IMR-90 (cell line): ENCODE results near the gene MYO1D. TPM values are rescaled to one million over a fixed set of nuclear protein-coding genes. Genes with fewer than 3 reads are reported as not detected.

Source experiments
- ATAC-seq: fragments of 200-7000 bp; cut with Tn5 transposase; 2 replicates; pipeline ENCODE4 v1.9.1; 2020; ENCODE audit warnings: low read depth, mild to moderate bottlenecking, moderate library complexity
- BruUV-seq: library from RNA; stranded (reverse); fragments of 400-500 nt; replicated peaks from 2 replicates; lab custom pipeline; 2021; lab: Mats Ljungman, UMichigan
- CTCF ChIA-PET: fragments of 300-600 bp; formaldehyde crosslinking; extraction: SDS; loops from one replicate; lab custom pipeline; 2021; ENCODE audit warnings: antibody characterized with exemption; lab: Yijun Ruan, JAX
- POLR2A ChIA-PET: fragments of 300-600 bp; sonication (Branson Sonifier 250); formaldehyde crosslinking; loops from one replicate; lab custom pipeline; 2022; ENCODE audit warnings: antibody characterized with exemption; ENCODE audit not compliant: unreplicated experiment; lab: Charles Lee
- DNase-seq: peaks from one replicate; pipeline ENCODE4 v3.0.0; 2013
- H2AFZ ChIP-seq: replicated peaks from 2 replicates; pipeline ENCODE3; 2013; ENCODE audit warnings: low read length, mild to moderate bottlenecking; ENCODE audit not compliant: poor library complexity
- H2AK5ac ChIP-seq: 2 replicates; pipeline ENCODE4 v1.6.1; 2013; ENCODE audit warnings: low read depth, low read length, inconsistent platforms
- H2AK9ac ChIP-seq: replicated peaks from 2 replicates; pipeline ENCODE3; 2013; ENCODE audit warnings: mild to moderate bottlenecking, low read depth, low read length, moderate library complexity; ENCODE audit not compliant: poor library complexity
- H2BK120ac ChIP-seq: 2 replicates; pipeline ENCODE4 v1.6.1; 2013; ENCODE audit warnings: low read depth, low read length, inconsistent platforms
- H2BK15ac ChIP-seq: 3 replicates; pipeline ENCODE4 v1.6.1; 2013; ENCODE audit warnings: low read depth, low read length, inconsistent platforms
- H2BK20ac ChIP-seq: 2 replicates; pipeline ENCODE4 v1.6.1; 2013; ENCODE audit warnings: low read depth, mild to moderate bottlenecking, inconsistent platforms, low read length, moderate library complexity
- H2BK5ac ChIP-seq: 2 replicates; pipeline ENCODE4 v1.6.1; 2013; ENCODE audit warnings: mild to moderate bottlenecking, low read depth, low read length, inconsistent platforms; ENCODE audit not compliant: poor library complexity, severe bottlenecking
- H3K14ac ChIP-seq: replicated peaks from 2 replicates; pipeline ENCODE4 v1.6.1; 2013; ENCODE audit warnings: low read depth, low read length, inconsistent platforms
- H3K18ac ChIP-seq: 2 replicates; pipeline ENCODE4 v1.6.1; 2013; ENCODE audit warnings: low read depth, low read length, control low read depth
- H3K23ac ChIP-seq: 2 replicates; pipeline ENCODE4 v1.6.1; 2013; ENCODE audit warnings: low read depth, low read length, inconsistent platforms
- H3K27ac ChIP-seq: 2 replicates; pipeline ENCODE4 v1.5.1; 2013; ENCODE audit warnings: mild to moderate bottlenecking, control low read depth, low read length; ENCODE audit not compliant: insufficient read depth
- H3K27me3 ChIP-seq: 2 replicates; pipeline ENCODE4 v1.6.1; 2013; ENCODE audit warnings: low read length; ENCODE audit not compliant: control insufficient read depth, insufficient read depth
- H3K36me3 ChIP-seq: 2 replicates; pipeline ENCODE4 v1.6.1; 2013; ENCODE audit warnings: low read length, mixed read lengths; ENCODE audit not compliant: control insufficient read depth, insufficient read depth
- H3K4ac ChIP-seq: 2 replicates; pipeline ENCODE4 v1.6.1; 2013; ENCODE audit warnings: low read depth, low read length, inconsistent platforms
- H3K4me1 ChIP-seq: 2 replicates; pipeline ENCODE4 v1.6.1; 2013; ENCODE audit warnings: low read length, mixed read lengths; ENCODE audit not compliant: control insufficient read depth, insufficient read depth
- H3K4me2 ChIP-seq: 2 replicates; pipeline ENCODE4 v1.6.1; 2013; ENCODE audit warnings: low read depth, mild to moderate bottlenecking, control low read depth, low read length, moderate library complexity
- H3K4me3 ChIP-seq: 2 replicates; pipeline ENCODE4 v1.5.1; 2013; ENCODE audit warnings: low read depth, mild to moderate bottlenecking, control low read depth, low read length, moderate library complexity; ENCODE audit not compliant: insufficient read depth
- H3K56ac ChIP-seq: 2 replicates; pipeline ENCODE4 v1.6.1; 2013; ENCODE audit warnings: low read length, inconsistent platforms; ENCODE audit not compliant: insufficient read depth; ENCODE audit errors: extremely low read depth
- H3K79me1 ChIP-seq, 2 experiments: 2 replicates each; pipeline ENCODE4 v1.6.1; 2013; ENCODE audit warnings: low read length in 2 of 2, inconsistent platforms in 1 of 2, low read depth in 1 of 2
- H3K9ac ChIP-seq: 2 replicates; pipeline ENCODE4 v1.6.1; 2013; ENCODE audit warnings: low read depth, low read length, control low read depth
- H3K9me1 ChIP-seq: 2 replicates; pipeline ENCODE4 v1.6.1; 2013; ENCODE audit warnings: low read length, inconsistent platforms; ENCODE audit not compliant: insufficient read depth
- H3K9me3 ChIP-seq: 2 replicates; pipeline ENCODE4 v1.6.1; 2013; ENCODE audit warnings: low read length; ENCODE audit not compliant: control insufficient read depth, insufficient read depth
- H4K20me1 ChIP-seq: 2 replicates; pipeline ENCODE4 v1.6.1; 2013; ENCODE audit warnings: low read length, inconsistent platforms; ENCODE audit not compliant: insufficient read depth
- H4K5ac ChIP-seq: 2 replicates; pipeline ENCODE4 v1.6.1; 2013; ENCODE audit warnings: mild to moderate bottlenecking, low read depth, low read length, control low read depth
- H4K8ac ChIP-seq, 2 experiments: 2 replicates each; pipeline ENCODE4 v1.6.1; 2013; ENCODE audit warnings: low read depth in 2 of 2, low read length in 2 of 2, control low read depth in 1 of 2, inconsistent platforms in 1 of 2
- H4K91ac ChIP-seq: 2 replicates; pipeline ENCODE4 v1.6.1; 2013; ENCODE audit warnings: low read depth, low read length, inconsistent platforms; ENCODE audit not compliant: insufficient read depth
- MAFK ChIP-seq: IDR thresholded peaks from 2 replicates; pipeline ENCODE4 v1.6.1; 2012; ENCODE audit warnings: low read depth, low read length, improper control_type of control experiment
- POLR2A ChIP-seq: IDR thresholded peaks from 2 replicates; pipeline ENCODE4 v1.6.1; 2012; ENCODE audit warnings: mild to moderate bottlenecking, low read depth, low read length
- WGBS, 2 experiments: methylation state at CpG; one replicate each; pipeline versions ENCODE4 v1.1.5 to v1.1.7; 2013; ENCODE audit warnings: missing lambda C conversion rate in 2 of 2; ENCODE audit not compliant: insufficient read length in 1 of 2; ENCODE audit errors: extremely low coverage in 2 of 2; 5-methylcytosine and 5-hydroxymethylcytosine counted together
- dilution Hi-C: fragments of 300-500 bp; cut with HindIII; formaldehyde crosslinking; loops from one replicate; pipeline ENCODE4 v1.14.3; 2018; ENCODE audit warnings: low sequenced_read_pairs; ENCODE audit not compliant: unreplicated experiment
- in situ Hi-C: fragments of 300-500 bp; cut with MboI; formaldehyde crosslinking; loops from 3 replicates; pipeline ENCODE4 v1.14.3; 2019; ENCODE audit warnings: low sequenced_read_pairs, inconsistent platforms, mixed read lengths
- intact Hi-C: fragments of 100-400 bp; cut with micrococcal nuclease; formaldehyde crosslinking; loops from 2 replicates; pipeline ENCODE4 v1.10.0; 2022
- polyA plus RNA-seq, 3 experiments: library from polyadenylated mRNA; depleted of rRNA; stranded (reverse); fragments of >200 nt; gene quantifications; 2 replicates each; pipeline ENCODE4 v1.2.3, GENCODE V29; 2012; ENCODE audit warnings: low replicate concordance in 1 of 3
- total RNA-seq: library from RNA; depleted of rRNA; stranded (reverse); fragments of >200 nt; gene quantifications from 2 replicates; pipeline ENCODE4 v1.2.3, GENCODE V29; 2012

MYO1D gene
- total and polyA plus RNA-seq, 2 of the 4 experiments (the other 2 are of a cell fraction) = 0.63 to 0.90 TPM

- Histone ChIP-seq H3K79me1 (no peaks in the 10 kb centered on the region), H2BK5ac (no peak overlapping the region), H3K4ac (no peak overlapping the region), H3K9me1 (no peaks in the 10 kb centered on the region), H3K4me1 (no peaks in the 10 kb centered on the region), H2BK20ac (no peak overlapping the region), H3K56ac (no peak overlapping the region), H3K9ac (no peak overlapping the region), H3K4me2 (no peak overlapping the region), H4K20me1 (no peaks in the 10 kb centered on the region), H3K23ac (no peak overlapping the region), H3K18ac (no peak overlapping the region), H3K9me3 (no peaks in the 10 kb centered on the region), H4K5ac (no peak overlapping the region), H2AK5ac (no peak overlapping the region), H3K36me3 (no peaks in the 10 kb centered on the region), H2AK9ac (no peak overlapping the region), H2AFZ (no peak overlapping the region), H4K91ac (no peak overlapping the region), H2BK15ac (no peak overlapping the region), H2BK120ac (no peak overlapping the region), H3K14ac (no peak overlapping the region), H3K4me3 (no peak overlapping the region), H3K27me3 (no peaks in the 10 kb centered on the region), H4K8ac (no peak overlapping the region), H3K27ac (no peak overlapping the region)
- in situ Hi-C loops (no loop called here), intact Hi-C loops (no loop called here), dilution Hi-C loops (no loop called here)
- ChIA-PET POLR2A (no interaction called here), CTCF (no interaction called here)
- ATAC-seq = no peak
- BruUV-seq = no TSS peak
- no peak for DNase-seq
- WGBS, 2 experiments = 83% methylated on average over 1 of the region's 4 CpGs; no CpG with 5 or more reads in 1 of the 2 experiments
- TF ChIP-seq POLR2A = no peak
- peak; percentile 77 for TF ChIP-seq MAFK
These were observed 134.0 kb downstream of the MYO1D start for GRCh38 chr17:32742681-32743538.
